GM12891 (cell line): Measurements from ENCODE around the gene KIF22.

Source experiments
- POLR2A ChIP-seq: IDR thresholded peaks from 2 replicates; pipeline ENCODE4 v1.6.1; 2011; ENCODE audit warnings: low read depth, low read length, control low read depth
- POLR2AphosphoS5 ChIP-seq: IDR thresholded peaks from 2 replicates; pipeline ENCODE4 v1.6.1; 2011; ENCODE audit warnings: low read depth, low read length, control low read depth
- POU2F2 ChIP-seq: IDR thresholded peaks from 2 replicates; pipeline ENCODE4 v1.6.1; 2011; ENCODE audit warnings: low read depth, mild to moderate bottlenecking, control low read depth, low read length, moderate library complexity
- SPI1 ChIP-seq: IDR thresholded peaks from 2 replicates; pipeline ENCODE4 v1.6.1; 2011; ENCODE audit warnings: low read depth, low read length, control low read depth

DNA sequence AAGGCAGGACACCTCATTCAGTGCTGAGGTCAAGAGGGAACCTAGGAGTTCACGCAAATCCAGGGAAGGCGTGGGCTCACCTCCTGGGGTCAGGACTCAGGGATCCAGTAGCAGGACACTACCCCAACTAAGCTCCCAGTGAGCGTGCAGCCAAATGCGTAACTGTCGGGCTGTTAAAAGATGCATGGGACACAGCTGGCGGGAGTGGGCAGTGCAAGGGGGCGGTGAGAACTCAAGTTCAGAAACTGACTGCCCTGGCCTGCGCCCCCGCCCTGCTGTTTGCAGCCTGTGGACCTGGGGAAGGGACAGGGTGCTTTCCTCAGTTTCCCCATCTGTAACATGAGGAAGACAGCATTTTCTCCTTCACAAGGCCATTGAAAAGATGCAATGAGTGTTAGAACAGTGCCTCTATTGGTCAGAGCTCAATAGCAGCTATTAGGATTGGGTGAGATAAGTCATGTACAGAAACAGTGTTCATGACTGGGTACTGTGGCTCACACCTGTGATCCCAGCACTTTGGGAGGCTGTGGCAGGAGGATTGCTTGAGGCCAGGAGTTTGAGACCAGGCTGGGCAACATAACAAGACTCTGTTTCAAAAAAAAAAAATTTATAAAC, 52.3 kb downstream of the KIF22 start:
- TF ChIP-seq SPI1 (no peak), POLR2AphosphoS5 (no peak), POLR2A (no peak), POU2F2 (no peak)
